Suppressor macrophage treated with lipopolysaccharide for 1 hour (primary cell): ENCODE data around the gene OR6C70.
"Not testable (repeated sequence)": the region's sequence is repeated elsewhere in the genome, so short reads cannot be mapped to it uniquely, and the experiment has no call there.

ENCODE experiments used
- DNase-seq, 3 donors: peaks; one replicate each; pipeline ENCODE4 v3.0.0-alpha.2; 2020 to 2022

The OR6C70 gene

GRCh38 chr12:55470088-55470829 is at the start of gene OR6C70:
OR6C70 (minus strand) TSS chr12:55470138; CDS start chr12:55470138, 0 bp downstream.
- DNase-seq = peak; percentile 27 to 36 (median 27)

GRCh38 chr12:55516391-55516790 is 46.5 kb upstream of the OR6C70 start:
- DNase-seq = no peak

- no peak for DNase-seq
Observed at GRCh38 chr12:55515696-55516095, 45.8 kb upstream of the OR6C70 start.

- DNase-seq = no peak
Observed at GRCh38 chr12:55501601-55502000, 31.7 kb upstream of the OR6C70 start.

GRCh38 chr12:55499810-55500252 is 29.9 kb upstream of the OR6C70 start:
- no peak for DNase-seq

- DNase-seq = no peak
Observed at GRCh38 chr12:55499231-55499630, 29.3 kb upstream of the OR6C70 start.

- DNase-seq = no peak
Observed at GRCh38 chr12:55495490-55495889, 25.6 kb upstream of the OR6C70 start.

- no peak for DNase-seq
Observed at GRCh38 chr12:55492078-55492477, 22.1 kb upstream of the OR6C70 start, which contains the start of gene OR6C68. OR6C68 (plus strand) TSS chr12:55492378; CDS start chr12:55492378, 0 bp downstream.

GRCh38 chr12:55484284-55484683 is 14.3 kb upstream of the OR6C70 start:
- DNase-seq = not testable (repeated sequence)

- not testable (repeated sequence) for DNase-seq
Observed at GRCh38 chr12:55479136-55479535, 9.2 kb upstream of the OR6C70 start.

- no peak for DNase-seq
Observed at GRCh38 chr12:55472264-55472663, 2.3 kb upstream of the OR6C70 start.

- DNase-seq = peak; percentile 27 to 67 (median 59)
Observed at GRCh38 chr12:55469291-55469690, 647 bp downstream of the OR6C70 start.

- peak; percentile 18 to 58 (median 57) for DNase-seq
Observed at GRCh38 chr12:55467836-55468235, 2.1 kb downstream of the OR6C70 start.

GRCh38 chr12:55464926-55465325 is 5.0 kb downstream of the OR6C70 start:
- not testable (repeated sequence) for DNase-seq

- no peak for DNase-seq
Observed at GRCh38 chr12:55448825-55449224, 21.1 kb downstream of the OR6C70 start.

- DNase-seq = no peak
Observed at GRCh38 chr12:55446326-55446725, 23.6 kb downstream of the OR6C70 start.

GRCh38 chr12:55445357-55445756 is 24.6 kb downstream of the OR6C70 start:
- no peak for DNase-seq

- no peak for DNase-seq
Observed at GRCh38 chr12:55443776-55444175, 26.2 kb downstream of the OR6C70 start, which contains the start of gene OR6C2. OR6C2 (plus strand) TSS chr12:55444076; CDS start chr12:55452214, 8,138 bp downstream.

GRCh38 chr12:55441233-55441632 is 28.7 kb downstream of the OR6C70 start:
- not testable (repeated sequence) for DNase-seq

- peak; percentile 10 to 51 (median 22) for DNase-seq
Observed at GRCh38 chr12:55428331-55429243, 41.4 kb downstream of the OR6C70 start.

GRCh38 chr12:55425954-55426353 is 44.0 kb downstream of the OR6C70 start, which contains the start of gene OR6C76:
OR6C76 (plus strand) TSS chr12:55426254; CDS start chr12:55426254, 0 bp downstream.
- DNase-seq = no peak

- DNase-seq = no peak
Observed at GRCh38 chr12:55420307-55420962, 49.5 kb downstream of the OR6C70 start.
